ENCODE results near the gene CPEB4.

The CPEB4 gene

DNA sequence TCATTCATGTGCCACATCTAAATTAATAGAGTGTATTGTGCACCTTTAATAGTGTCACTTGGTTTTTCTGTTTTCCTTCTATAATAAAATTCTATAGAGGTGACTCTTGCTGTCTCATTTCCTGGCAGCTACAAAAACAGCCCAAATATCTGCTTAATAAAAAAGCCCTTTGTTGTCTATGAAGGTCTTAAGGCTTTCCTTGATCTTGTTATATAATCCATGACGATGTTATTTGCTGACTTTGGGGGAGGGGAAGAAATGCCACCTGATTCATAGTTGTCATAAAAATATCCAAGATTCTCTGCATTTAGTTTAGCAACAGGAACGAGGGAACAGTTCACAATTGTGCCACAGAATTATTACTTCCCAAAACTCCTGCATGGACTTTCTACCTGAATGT is 31.3 kb downstream of the CPEB4 start:
- Histone ChIP-seq H3K27me3 (ENCODE audit: control insufficient read depth in 1 of 2, insufficient read depth in 2 of 2, low read length in 2 of 2) (no peaks in the 10 kb centered on the region), H3K27ac (ENCODE audit: low read length) (peak overlapping the region; percentile 1), H3K4me3 (ENCODE audit: low read length in 2 of 2) (peak overlapping the region in 1 of 2 donors; percentile 13), H3K9ac (ENCODE audit: low read length in 2 of 2) (peak overlapping the region in 1 of 2 donors; percentile 59), H3K9me3 (ENCODE audit: control insufficient read depth in 2 of 2, low read length in 2 of 2) (no peaks in the 10 kb centered on the region), H3K36me3 (ENCODE audit: control insufficient read depth in 2 of 2, insufficient read depth in 2 of 2, low read length in 2 of 2) (no peaks in the 10 kb centered on the region), H3K4me1 (ENCODE audit: control insufficient read depth, insufficient read depth, low read length) (peaks cover 24% of the 10 kb centered on the region)

DNA sequence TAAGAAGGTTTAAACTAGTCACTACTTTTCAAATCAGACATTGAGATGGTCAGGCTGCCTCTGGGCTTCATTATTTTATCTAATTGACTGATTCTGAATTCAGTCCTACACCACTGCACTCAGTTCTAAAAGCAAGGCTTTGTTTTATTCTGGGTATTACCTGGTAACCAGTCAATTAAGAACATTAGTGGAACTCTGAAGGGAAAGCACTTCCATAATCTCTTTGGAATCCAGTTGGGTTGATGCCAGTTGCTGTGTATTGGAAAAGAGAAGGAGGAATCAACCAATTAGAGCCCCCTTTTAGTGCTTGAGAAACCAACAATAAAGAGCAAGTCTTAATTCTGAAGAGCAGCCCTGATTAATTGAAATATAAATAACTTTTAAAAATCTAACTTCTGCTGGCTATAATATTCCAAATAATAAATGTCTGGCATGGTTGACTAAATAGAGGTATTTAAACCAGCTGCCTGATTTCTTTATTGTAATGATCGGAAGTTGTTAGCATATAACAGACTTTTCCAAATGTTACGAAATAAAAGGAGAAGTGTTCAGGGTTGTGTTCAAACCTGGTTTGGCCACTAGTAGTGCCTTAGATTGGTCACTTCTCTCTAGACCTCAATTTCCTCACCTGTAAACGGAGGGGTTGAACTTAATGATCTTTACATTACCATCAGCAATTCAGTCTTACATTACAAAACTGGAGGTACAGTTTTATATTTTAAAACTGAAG is 32.0 kb downstream of the CPEB4 start:
- Histone ChIP-seq H3K27ac (ENCODE audit: low read length) (peak overlapping the region; percentile 1), H3K4me1 (ENCODE audit: control insufficient read depth, insufficient read depth, low read length) (peaks cover 24% of the 10 kb centered on the region), H3K4me3 (ENCODE audit: low read length in 2 of 2) (peak overlapping the region in 1 of 2 donors; percentile 13), H3K9ac (ENCODE audit: low read length in 2 of 2) (peak overlapping the region; percentile 1 to 59), H3K36me3 (ENCODE audit: control insufficient read depth in 2 of 2, insufficient read depth in 2 of 2, low read length in 2 of 2) (no peaks in the 10 kb centered on the region), H3K9me3 (ENCODE audit: control insufficient read depth in 2 of 2, low read length in 2 of 2) (no peaks in the 10 kb centered on the region), H3K27me3 (ENCODE audit: control insufficient read depth in 1 of 2, insufficient read depth in 2 of 2, low read length in 2 of 2) (no peaks in the 10 kb centered on the region)

GRCh38 chr5:173920866-173921555 is 32.9 kb downstream of the CPEB4 start:
- H3K4me3 ChIP-seq (ENCODE audit: low read length in 2 of 2): no peak overlapping the region
- H3K9me3 ChIP-seq (ENCODE audit: control insufficient read depth in 2 of 2, low read length in 2 of 2): no peaks in the 10 kb centered on the region
- H3K4me1 ChIP-seq (ENCODE audit: control insufficient read depth, insufficient read depth, low read length): peaks cover 24% of the 10 kb centered on the region
- H3K27ac ChIP-seq (ENCODE audit: low read length): no peak overlapping the region
- no peaks in the 10 kb centered on the region for H3K27me3 ChIP-seq (ENCODE audit: control insufficient read depth in 1 of 2, insufficient read depth in 2 of 2, low read length in 2 of 2)
- peak overlapping the region in 1 of 2 donors; percentile 29 for H3K9ac ChIP-seq (ENCODE audit: low read length in 2 of 2)
- H3K36me3 ChIP-seq (ENCODE audit: control insufficient read depth in 2 of 2, insufficient read depth in 2 of 2, low read length in 2 of 2): no peaks in the 10 kb centered on the region

GRCh38 chr5:173922527-173922926 is 34.4 kb downstream of the CPEB4 start:
- peaks cover 24% of the 10 kb centered on the region for H3K4me1 ChIP-seq (ENCODE audit: control insufficient read depth, insufficient read depth, low read length)
- H3K36me3 ChIP-seq (ENCODE audit: control insufficient read depth in 2 of 2, insufficient read depth in 2 of 2, low read length in 2 of 2): no peaks in the 10 kb centered on the region
- no peaks in the 10 kb centered on the region for H3K27me3 ChIP-seq (ENCODE audit: control insufficient read depth in 1 of 2, insufficient read depth in 2 of 2, low read length in 2 of 2)
- H3K9me3 ChIP-seq (ENCODE audit: control insufficient read depth in 2 of 2, low read length in 2 of 2): no peaks in the 10 kb centered on the region
- H3K4me3 ChIP-seq (ENCODE audit: low read length in 2 of 2): no peak overlapping the region
- no peak overlapping the region for H3K27ac ChIP-seq (ENCODE audit: low read length)
- no peak overlapping the region for H3K9ac ChIP-seq (ENCODE audit: low read length in 2 of 2)

GRCh38 chr5:173923218-173924095 is 35.3 kb downstream of the CPEB4 start:
- H3K9ac ChIP-seq (ENCODE audit: low read length in 2 of 2): peak overlapping the region in 1 of 2 donors; percentile 49
- H3K4me1 ChIP-seq (ENCODE audit: control insufficient read depth, insufficient read depth, low read length): peaks cover 21% of the 10 kb centered on the region
- H3K9me3 ChIP-seq (ENCODE audit: control insufficient read depth in 2 of 2, low read length in 2 of 2): no peaks in the 10 kb centered on the region
- H3K27ac ChIP-seq (ENCODE audit: low read length): peak overlapping the region; percentile 19
- no peaks in the 10 kb centered on the region for H3K36me3 ChIP-seq (ENCODE audit: control insufficient read depth in 2 of 2, insufficient read depth in 2 of 2, low read length in 2 of 2)
- H3K27me3 ChIP-seq (ENCODE audit: control insufficient read depth in 1 of 2, insufficient read depth in 2 of 2, low read length in 2 of 2): no peaks in the 10 kb centered on the region
- H3K4me3 ChIP-seq (ENCODE audit: low read length in 2 of 2): peak overlapping the region in 1 of 2 donors; percentile 18

DNA sequence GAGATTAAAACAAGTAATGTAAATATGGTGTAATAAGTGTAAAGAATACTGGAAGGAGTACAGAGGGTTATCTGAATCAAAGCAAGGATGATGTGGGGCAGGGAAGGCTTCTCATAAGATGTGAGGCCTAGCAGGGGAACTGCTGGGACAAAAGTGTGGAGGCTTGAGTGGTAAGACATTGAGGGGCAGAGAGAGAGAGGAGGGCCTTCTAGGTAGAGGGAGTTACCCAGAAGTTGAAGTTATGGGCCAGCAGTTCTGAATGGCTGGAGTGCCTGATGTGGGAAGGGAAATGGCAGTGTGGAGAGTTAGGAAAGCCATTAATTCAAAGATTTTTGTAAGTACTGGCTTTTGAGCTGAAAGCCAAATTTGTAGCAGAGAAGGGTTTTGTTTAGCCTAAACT is 36.8 kb downstream of the CPEB4 start:
- Histone ChIP-seq H3K4me3 (ENCODE audit: low read length in 2 of 2) (no peak overlapping the region), H3K27ac (ENCODE audit: low read length) (peak overlapping the region; percentile 50), H3K36me3 (ENCODE audit: control insufficient read depth in 2 of 2, insufficient read depth in 2 of 2, low read length in 2 of 2) (no peaks in the 10 kb centered on the region), H3K9me3 (ENCODE audit: control insufficient read depth in 2 of 2, low read length in 2 of 2) (no peaks in the 10 kb centered on the region), H3K9ac (ENCODE audit: low read length in 2 of 2) (peak overlapping the region in 1 of 2 donors; percentile 10), H3K27me3 (ENCODE audit: control insufficient read depth in 1 of 2, insufficient read depth in 2 of 2, low read length in 2 of 2) (no peaks in the 10 kb centered on the region), H3K4me1 (ENCODE audit: control insufficient read depth, insufficient read depth, low read length) (peaks cover 13% of the 10 kb centered on the region)

- Histone ChIP-seq H3K9me3 (ENCODE audit: control insufficient read depth in 2 of 2, low read length in 2 of 2) (no peaks in the 10 kb centered on the region), H3K27ac (ENCODE audit: low read length) (no peak overlapping the region), H3K4me1 (ENCODE audit: control insufficient read depth, insufficient read depth, low read length) (peaks cover 9% of the 10 kb centered on the region), H3K9ac (ENCODE audit: low read length in 2 of 2) (no peak overlapping the region), H3K36me3 (ENCODE audit: control insufficient read depth in 2 of 2, insufficient read depth in 2 of 2, low read length in 2 of 2) (no peaks in the 10 kb centered on the region), H3K27me3 (ENCODE audit: control insufficient read depth in 1 of 2, insufficient read depth in 2 of 2, low read length in 2 of 2) (no peaks in the 10 kb centered on the region), H3K4me3 (ENCODE audit: low read length in 2 of 2) (no peak overlapping the region)
These were observed 37.4 kb downstream of the CPEB4 start for GRCh38 chr5:173925449-173926071.

GRCh38 chr5:173926359-173926758 is 38.2 kb downstream of the CPEB4 start:
- no peaks in the 10 kb centered on the region for H3K9me3 ChIP-seq (ENCODE audit: control insufficient read depth in 2 of 2, low read length in 2 of 2)
- no peak overlapping the region for H3K27ac ChIP-seq (ENCODE audit: low read length)
- H3K4me3 ChIP-seq (ENCODE audit: low read length in 2 of 2): peak overlapping the region in 1 of 2 donors; percentile 7
- no peaks in the 10 kb centered on the region for H3K27me3 ChIP-seq (ENCODE audit: control insufficient read depth in 1 of 2, insufficient read depth in 2 of 2, low read length in 2 of 2)
- H3K4me1 ChIP-seq (ENCODE audit: control insufficient read depth, insufficient read depth, low read length): peaks cover 6% of the 10 kb centered on the region
- H3K9ac ChIP-seq (ENCODE audit: low read length in 2 of 2): no peak overlapping the region
- no peaks in the 10 kb centered on the region for H3K36me3 ChIP-seq (ENCODE audit: control insufficient read depth in 2 of 2, insufficient read depth in 2 of 2, low read length in 2 of 2)

DNA sequence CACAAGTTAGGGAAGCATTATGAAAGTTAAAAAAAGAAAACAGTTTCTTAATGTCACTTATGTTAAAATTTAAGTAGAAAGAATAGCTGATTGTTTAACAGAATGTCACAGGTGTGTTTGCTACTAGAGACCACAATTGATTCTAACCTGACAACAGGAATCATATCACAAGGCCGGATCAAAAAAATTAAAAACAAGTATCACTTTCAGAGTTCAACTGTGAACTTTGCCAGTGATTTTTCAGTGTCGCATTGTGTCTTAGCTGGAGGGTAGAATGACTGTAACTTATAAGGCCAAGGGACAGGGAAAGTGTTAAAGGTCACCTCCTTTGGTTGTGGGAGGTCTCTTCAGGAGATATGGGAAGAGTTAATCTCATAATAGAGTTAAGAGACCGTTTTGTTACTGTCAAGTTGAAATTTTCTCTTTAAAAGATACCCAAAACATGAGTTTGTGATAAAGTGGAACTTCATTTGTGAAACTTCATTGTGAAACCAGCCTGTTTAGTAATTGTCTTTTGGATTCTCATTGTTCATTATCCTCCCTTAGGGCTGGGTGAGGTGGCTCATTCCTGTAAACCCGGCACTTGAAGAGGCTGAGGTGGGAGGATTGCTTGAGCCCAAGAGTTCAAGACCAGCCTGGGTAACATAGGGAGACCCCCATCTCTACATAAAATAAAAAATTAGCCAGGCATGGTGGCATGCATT is 40.9 kb downstream of the CPEB4 start:
- Histone ChIP-seq H3K9ac (ENCODE audit: low read length in 2 of 2) (no peak overlapping the region), H3K4me3 (ENCODE audit: low read length in 2 of 2) (no peak overlapping the region), H3K4me1 (ENCODE audit: control insufficient read depth, insufficient read depth, low read length) (no peaks in the 10 kb centered on the region), H3K27me3 (ENCODE audit: control insufficient read depth in 1 of 2, insufficient read depth in 2 of 2, low read length in 2 of 2) (no peaks in the 10 kb centered on the region), H3K27ac (ENCODE audit: low read length) (no peak overlapping the region), H3K9me3 (ENCODE audit: control insufficient read depth in 2 of 2, low read length in 2 of 2) (no peaks in the 10 kb centered on the region), H3K36me3 (ENCODE audit: control insufficient read depth in 2 of 2, insufficient read depth in 2 of 2, low read length in 2 of 2) (no peaks in the 10 kb centered on the region)

DNA sequence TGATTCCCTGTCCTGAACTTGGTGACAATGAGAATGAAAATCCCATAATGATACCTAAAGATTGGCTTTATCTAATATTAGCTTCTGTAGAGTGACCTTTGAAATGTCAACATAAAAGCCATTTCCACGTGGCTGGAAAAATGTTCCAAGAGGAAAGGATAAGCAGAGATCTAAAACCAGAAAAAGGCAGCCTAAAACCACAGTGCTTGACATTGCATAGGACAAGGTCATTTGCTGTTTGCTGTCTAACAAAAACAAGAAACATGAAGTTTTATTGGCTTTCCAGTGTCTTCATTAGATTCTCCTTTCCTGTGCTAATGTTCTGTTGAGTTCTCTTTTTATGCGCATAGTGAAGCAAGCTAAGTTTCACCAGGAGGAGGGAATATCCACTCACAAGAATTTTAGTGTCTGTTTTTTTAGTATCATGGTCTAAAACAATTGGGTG is 44.6 kb downstream of the CPEB4 start:
- Histone ChIP-seq H3K36me3 (ENCODE audit: control insufficient read depth in 2 of 2, insufficient read depth in 2 of 2, low read length in 2 of 2) (no peaks in the 10 kb centered on the region), H3K27me3 (ENCODE audit: control insufficient read depth in 1 of 2, insufficient read depth in 2 of 2, low read length in 2 of 2) (no peaks in the 10 kb centered on the region), H3K9ac (ENCODE audit: low read length in 2 of 2) (no peak overlapping the region), H3K9me3 (ENCODE audit: control insufficient read depth in 2 of 2, low read length in 2 of 2) (no peaks in the 10 kb centered on the region), H3K27ac (ENCODE audit: low read length) (no peak overlapping the region), H3K4me1 (ENCODE audit: control insufficient read depth, insufficient read depth, low read length) (no peaks in the 10 kb centered on the region), H3K4me3 (ENCODE audit: low read length in 2 of 2) (no peak overlapping the region)

Data from stomach smooth muscle (tissue), 2 donors.